HepG2 (cell line): ENCODE results near the gene PIGC. TPM values are rescaled to one million over a fixed set of nuclear protein-coding genes. Genes with fewer than 3 reads are reported as not detected.

Experiments
- EP300 ChIP-seq, 3 experiments: sonication (generic) in 1 of 3; formaldehyde crosslinking in 1 of 3; IDR thresholded peaks; 2 replicates each; pipeline versions ENCODE4 v1.5.1 to v1.6.1; 2011 to 2020; ENCODE audit warnings: low read depth in 2 of 3, low read length in 2 of 3, borderline replicate concordance in 1 of 3, improper control_type of control experiment in 1 of 3, mild to moderate bottlenecking in 1 of 3, missing genetic modification reagents in 1 of 3, moderate library complexity in 1 of 3
- FOXA1 ChIP-seq, 2 experiments: fragments of 450-650 bp in 1 of 2; sonication (generic) in 1 of 2; formaldehyde crosslinking in 1 of 2; IDR thresholded peaks; 2 replicates each; pipeline versions ENCODE4 v1.4.0 to v1.6.1; 2016 to 2020; ENCODE audit warnings: missing genetic modification reagents in 1 of 2
- KAT2B ChIP-seq: fragments of 150-350 bp; IDR thresholded peaks from 2 replicates; pipeline ENCODE4 v1.6.1; 2014; ENCODE audit warnings: low read depth, low read length, borderline replicate concordance
- NCOA2 ChIP-seq: sonication (generic); formaldehyde crosslinking; IDR thresholded peaks from 2 replicates; pipeline ENCODE4 v1.8.0; 2022; ENCODE audit warnings: inconsistent platforms
- NR2F6 ChIP-seq, 2 experiments: IDR thresholded peaks; 2 replicates each; pipeline ENCODE4 v1.6.1; 2016; ENCODE audit warnings: antibody characterized with exemption in 1 of 2, mild to moderate bottlenecking in 1 of 2
- TCF7L2 ChIP-seq: IDR thresholded peaks from 2 replicates; pipeline ENCODE4 v1.6.1; 2011; ENCODE audit warnings: mild to moderate bottlenecking, low read depth, low read length, moderate library complexity
- ZBTB7B ChIP-seq: sonication (generic); formaldehyde crosslinking; IDR thresholded peaks from 2 replicates; pipeline ENCODE4 v1.4.0; 2020; ENCODE audit warnings: missing genetic modification reagents
- ZNF546 ChIP-seq: sonication (generic); formaldehyde crosslinking; conservative IDR thresholded peaks from 2 replicates; pipeline ENCODE4 v1.8.1; 2023; ENCODE audit warnings: mild to moderate bottlenecking, missing genetic modification reagents
- ZNF660 ChIP-seq: sonication (generic); formaldehyde crosslinking; IDR thresholded peaks from 2 replicates; pipeline ENCODE4 v1.5.1; 2020; ENCODE audit warnings: mild to moderate bottlenecking, low read depth, missing genetic modification reagents, borderline replicate concordance
- polyA plus RNA-seq, 8 experiments: library from polyadenylated mRNA; depleted of rRNA in 3 of 8; stranded (reverse) in 7 of 8; unstranded in 1 of 8; fragments of >200 nt; fragmentation: Illumina TruSeq in 4 of 8; extraction: Trizol in 4 of 8; gene quantifications; 2 replicates each; pipeline versions ENCODE4 v1.2.1 to v1.2.3, GENCODE V29; 2011 to 2016; ENCODE audit warnings: low read depth in 4 of 8, missing spikeins in 1 of 8, mixed read lengths in 1 of 8; ENCODE audit not compliant: insufficient read depth in 1 of 8
- total RNA-seq, 5 experiments: library from RNA; depleted of rRNA; stranded (reverse); fragments of >200 nt; fragmentation: Illumina TruSeq; extraction: Trizol; gene quantifications; 2 replicates each; pipeline ENCODE4 v1.2.3, GENCODE V29; 2016; ENCODE audit warnings: low read depth in 1 of 5
- TF ChIP-seq, protein P1 (sequence below): IDR thresholded peaks from 2 replicates; pipeline ENCODE4 v1.6.1; 2016; ENCODE audit warnings: mild to moderate bottlenecking, missing biosample characterization, missing genetic modification reagents
- TF ChIP-seq, protein P2 (sequence below), 2 experiments: sonication (generic) in 1 of 2; formaldehyde crosslinking in 1 of 2; IDR thresholded peaks; 2 replicates each; pipeline versions ENCODE4 v1.6.1 to v1.9.0; 2014 to 2022; ENCODE audit warnings: antibody characterized with exemption in 1 of 2, borderline replicate concordance in 1 of 2, inconsistent platforms in 1 of 2, low read depth in 1 of 2, missing genetic modification reagents in 1 of 2
- TF ChIP-seq, protein P3 (sequence below): sonication (generic); formaldehyde crosslinking; conservative IDR thresholded peaks from 2 replicates; pipeline ENCODE4 v1.8.0; 2022; ENCODE audit warnings: low read depth, missing genetic modification reagents
- TF ChIP-seq, protein P4 (sequence below): sonication (generic); formaldehyde crosslinking; IDR thresholded peaks from 2 replicates; pipeline ENCODE4 v1.4.0; 2020; ENCODE audit warnings: missing genetic modification reagents
- TF ChIP-seq, protein P5 (sequence below): IDR thresholded peaks from 2 replicates; pipeline ENCODE4 v1.6.1; 2018; ENCODE audit warnings: missing genetic modification reagents

PIGC gene
- total and polyA plus RNA-seq, 2 of the 13 experiments (the other 11 are each of a cell fraction or from before 2014, with no cell fraction given): 26.7 to 29.5 TPM

- TF ChIP-seq EP300 (IDR thresholded peaks at IDR 0.05; ENCODE audit: low read depth in 2 of 2, low read length in 2 of 2): peak in 1 of 2 experiments; percentile 79; a peak in 2 of 4 replicates
- TF ChIP-seq EP300 (CRISPR knock-in tag; IDR thresholded peaks at IDR 0.05; ENCODE audit: borderline replicate concordance): peak; percentile 40; the same call in 1 of the 2 replicates
- TF ChIP-seq, protein P1, sequence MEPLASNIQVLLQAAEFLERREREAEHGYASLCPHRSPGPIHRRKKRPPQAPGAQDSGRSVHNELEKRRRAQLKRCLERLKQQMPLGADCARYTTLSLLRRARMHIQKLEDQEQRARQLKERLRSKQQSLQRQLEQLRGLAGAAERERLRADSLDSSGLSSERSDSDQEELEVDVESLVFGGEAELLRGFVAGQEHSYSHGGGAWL (CRISPR knock-in tag): no peak
- TF ChIP-seq ZBTB7B: no peak
- TF ChIP-seq NR2F6 (IDR thresholded peaks at IDR 0.05): no peak; the same call in 1 of the 2 replicates
- peak; percentile 32; the same call in 1 of the 2 replicates for TF ChIP-seq NR2F6 (CRISPR knock-in tag; IDR thresholded peaks at IDR 0.05)
- TF ChIP-seq, protein P2, sequence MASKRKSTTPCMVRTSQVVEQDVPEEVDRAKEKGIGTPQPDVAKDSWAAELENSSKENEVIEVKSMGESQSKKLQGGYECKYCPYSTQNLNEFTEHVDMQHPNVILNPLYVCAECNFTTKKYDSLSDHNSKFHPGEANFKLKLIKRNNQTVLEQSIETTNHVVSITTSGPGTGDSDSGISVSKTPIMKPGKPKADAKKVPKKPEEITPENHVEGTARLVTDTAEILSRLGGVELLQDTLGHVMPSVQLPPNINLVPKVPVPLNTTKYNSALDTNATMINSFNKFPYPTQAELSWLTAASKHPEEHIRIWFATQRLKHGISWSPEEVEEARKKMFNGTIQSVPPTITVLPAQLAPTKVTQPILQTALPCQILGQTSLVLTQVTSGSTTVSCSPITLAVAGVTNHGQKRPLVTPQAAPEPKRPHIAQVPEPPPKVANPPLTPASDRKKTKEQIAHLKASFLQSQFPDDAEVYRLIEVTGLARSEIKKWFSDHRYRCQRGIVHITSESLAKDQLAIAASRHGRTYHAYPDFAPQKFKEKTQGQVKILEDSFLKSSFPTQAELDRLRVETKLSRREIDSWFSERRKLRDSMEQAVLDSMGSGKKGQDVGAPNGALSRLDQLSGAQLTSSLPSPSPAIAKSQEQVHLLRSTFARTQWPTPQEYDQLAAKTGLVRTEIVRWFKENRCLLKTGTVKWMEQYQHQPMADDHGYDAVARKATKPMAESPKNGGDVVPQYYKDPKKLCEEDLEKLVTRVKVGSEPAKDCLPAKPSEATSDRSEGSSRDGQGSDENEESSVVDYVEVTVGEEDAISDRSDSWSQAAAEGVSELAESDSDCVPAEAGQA (IDR thresholded peaks at IDR 0.05; ENCODE audit: low read depth): no peak
- TF ChIP-seq, protein P2 (CRISPR knock-in tag; IDR thresholded peaks at IDR 0.05; ENCODE audit: borderline replicate concordance): no peak
- peak; percentile 64 for TF ChIP-seq TCF7L2
- no peak for TF ChIP-seq ZNF546
- TF ChIP-seq, protein P3, sequence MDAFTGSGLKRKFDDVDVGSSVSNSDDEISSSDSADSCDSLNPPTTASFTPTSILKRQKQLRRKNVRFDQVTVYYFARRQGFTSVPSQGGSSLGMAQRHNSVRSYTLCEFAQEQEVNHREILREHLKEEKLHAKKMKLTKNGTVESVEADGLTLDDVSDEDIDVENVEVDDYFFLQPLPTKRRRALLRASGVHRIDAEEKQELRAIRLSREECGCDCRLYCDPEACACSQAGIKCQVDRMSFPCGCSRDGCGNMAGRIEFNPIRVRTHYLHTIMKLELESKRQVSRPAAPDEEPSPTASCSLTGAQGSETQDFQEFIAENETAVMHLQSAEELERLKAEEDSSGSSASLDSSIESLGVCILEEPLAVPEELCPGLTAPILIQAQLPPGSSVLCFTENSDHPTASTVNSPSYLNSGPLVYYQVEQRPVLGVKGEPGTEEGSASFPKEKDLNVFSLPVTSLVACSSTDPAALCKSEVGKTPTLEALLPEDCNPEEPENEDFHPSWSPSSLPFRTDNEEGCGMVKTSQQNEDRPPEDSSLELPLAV (CRISPR knock-in tag): no peak; the same call in 1 of the 2 replicates
- no peak for TF ChIP-seq ZNF660
- no peak for TF ChIP-seq KAT2B
- no peak for TF ChIP-seq FOXA1 (IDR thresholded peaks at IDR 0.05)
- TF ChIP-seq FOXA1 (CRISPR knock-in tag; IDR thresholded peaks at IDR 0.05): peak; percentile 54; the same call in 1 of the 2 replicates
- TF ChIP-seq, protein P4, sequence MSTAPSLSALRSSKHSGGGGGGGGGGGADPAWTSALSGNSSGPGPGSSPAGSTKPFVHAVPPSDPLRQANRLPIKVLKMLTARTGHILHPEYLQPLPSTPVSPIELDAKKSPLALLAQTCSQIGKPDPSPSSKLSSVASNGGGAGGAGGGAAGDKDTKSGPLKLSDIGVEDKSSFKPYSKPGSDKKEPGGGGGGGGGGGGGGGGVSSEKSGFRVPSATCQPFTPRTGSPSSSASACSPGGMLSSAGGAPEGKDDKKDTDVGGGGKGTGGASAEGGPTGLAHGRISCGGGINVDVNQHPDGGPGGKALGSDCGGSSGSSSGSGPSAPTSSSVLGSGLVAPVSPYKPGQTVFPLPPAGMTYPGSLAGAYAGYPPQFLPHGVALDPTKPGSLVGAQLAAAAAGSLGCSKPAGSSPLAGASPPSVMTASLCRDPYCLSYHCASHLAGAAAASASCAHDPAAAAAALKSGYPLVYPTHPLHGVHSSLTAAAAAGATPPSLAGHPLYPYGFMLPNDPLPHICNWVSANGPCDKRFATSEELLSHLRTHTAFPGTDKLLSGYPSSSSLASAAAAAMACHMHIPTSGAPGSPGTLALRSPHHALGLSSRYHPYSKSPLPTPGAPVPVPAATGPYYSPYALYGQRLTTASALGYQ (CRISPR knock-in tag): no peak
- TF ChIP-seq, protein P5, sequence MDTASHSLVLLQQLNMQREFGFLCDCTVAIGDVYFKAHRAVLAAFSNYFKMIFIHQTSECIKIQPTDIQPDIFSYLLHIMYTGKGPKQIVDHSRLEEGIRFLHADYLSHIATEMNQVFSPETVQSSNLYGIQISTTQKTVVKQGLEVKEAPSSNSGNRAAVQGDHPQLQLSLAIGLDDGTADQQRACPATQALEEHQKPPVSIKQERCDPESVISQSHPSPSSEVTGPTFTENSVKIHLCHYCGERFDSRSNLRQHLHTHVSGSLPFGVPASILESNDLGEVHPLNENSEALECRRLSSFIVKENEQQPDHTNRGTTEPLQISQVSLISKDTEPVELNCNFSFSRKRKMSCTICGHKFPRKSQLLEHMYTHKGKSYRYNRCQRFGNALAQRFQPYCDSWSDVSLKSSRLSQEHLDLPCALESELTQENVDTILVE: 0 out of 2 replicates have a peak, but pooled peaks have one; percentile 17
- TF ChIP-seq NCOA2 (CRISPR knock-in tag): peak; percentile 40; the same call in 1 of the 2 replicates
Observed at GRCh38 chr1:172451002-172451443, 7.2 kb upstream of the PIGC start (continued).
